Measurements from ENCODE around the gene IGSF3. TPM values are rescaled to one million over a fixed set of nuclear protein-coding genes. Genes with fewer than 3 reads are reported as not detected.

IGSF3 gene
- total and polyA plus RNA-seq, 10 of the 15 experiments (the other 5 are each of a cell fraction or from before 2014, with no cell fraction given): 1.4 to 18.0 (median 9.6) TPM

- TF ChIP-seq CUX1 (IDR thresholded peaks at IDR 0.05; ENCODE audit: insufficient replicate concordance, low read depth, low read length) (peak; percentile 14), ATF7 (IDR thresholded peaks at IDR 0.05; ENCODE audit: low read depth) (peak; percentile 91), TCF3 (IDR thresholded peaks at IDR 0.05; ENCODE audit: borderline replicate concordance, insufficient read depth, low read depth, low read length) (peak; percentile 65; the same call in 1 of the 2 replicates), RELB (IDR thresholded peaks at IDR 0.05; ENCODE audit: low read depth) (peak; percentile 86), LARP7 (IDR thresholded peaks at IDR 0.05) (no peak), SKIL (IDR thresholded peaks at IDR 0.05; ENCODE audit: low read depth, poor library complexity, severe bottlenecking) (peak; percentile 72), KLF5 (IDR thresholded peaks at IDR 0.05; ENCODE audit: partially characterized antibody) (no peak), NBN (IDR thresholded peaks at IDR 0.05) (peak; percentile 96), ZBTB4 (CRISPR knock-in tag; IDR thresholded peaks at IDR 0.05) (no peak), RB1 (IDR thresholded peaks at IDR 0.05; ENCODE audit: borderline replicate concordance) (no peak), POLR2AphosphoS2 (IDR thresholded peaks at IDR 0.05; ENCODE audit: low read depth, low read length) (peak; percentile 21; the same call in 1 of the 2 replicates), RUNX3 (IDR thresholded peaks at IDR 0.05; ENCODE audit: low read length) (peak; percentile 93), JUNB (IDR thresholded peaks at IDR 0.05) (peak; percentile 83), MEF2B (IDR thresholded peaks at IDR 0.05; ENCODE audit: partially characterized antibody, poor library complexity, severe bottlenecking) (peak; percentile 31)
Observed at GRCh38 chr1:116556289-116557006, 111.1 kb downstream of the IGSF3 start (continued).
